B cell (primary cell): ENCODE data around the gene EIF1AD. TPM values are rescaled to one million over a fixed set of nuclear protein-coding genes. Genes with fewer than 3 reads are reported as not detected.

ENCODE experiments used
- ATAC-seq: fragments of 200-7000 bp; cut with Tn5 transposase; one replicate; pipeline ENCODE4 v1.10.0; 2021; ENCODE audit warnings: low read depth, mild to moderate bottlenecking, moderate number of reproducible peaks, moderate library complexity
- CTCF ChIA-PET: fragments of 350-600 bp; sonication (Branson Sonifier 250); formaldehyde crosslinking; loops from one replicate; lab custom pipeline; 2021; ENCODE audit warnings: antibody characterized with exemption, inconsistent platforms; lab: Charles Lee
- POLR2A ChIA-PET: fragments of 350-600 bp; sonication (Branson Sonifier 250); formaldehyde crosslinking; loops from one replicate; lab custom pipeline; 2021; ENCODE audit warnings: antibody characterized with exemption; lab: Charles Lee
- DNase-seq: peaks from one replicate; pipeline ENCODE4 v3.0.0; 2013
- H2AFZ ChIP-seq: 2 replicates; pipeline ENCODE4 v1.6.1; 2012; ENCODE audit warnings: mild to moderate bottlenecking, low read depth, low read length; ENCODE audit not compliant: insufficient read depth, poor library complexity, severe bottlenecking
- H3K27ac ChIP-seq, 2 donors: 1 replicate in 1 of 2; 2 replicates in 1 of 2; pipeline ENCODE4 v1.5.1; 2012 to 2013; ENCODE audit warnings: low read length in 2 of 2, mild to moderate bottlenecking in 2 of 2, moderate library complexity in 1 of 2
- H3K27me3 ChIP-seq, 4 experiments: fragments of 200-600 bp in 1 of 4; sonication (generic) in 1 of 4; replicated peaks in 1 of 4; 1 replicate in 2 of 4; 2 replicates in 2 of 4; pipeline versions ENCODE4 v1.6.1 to v1.7.0; 2013 to 2016; ENCODE audit warnings: low read length in 3 of 4, mild to moderate bottlenecking in 2 of 4, mixed read lengths in 1 of 4, moderate library complexity in 1 of 4; ENCODE audit not compliant: insufficient read depth in 4 of 4, control insufficient read depth in 3 of 4; ENCODE audit errors: control extremely low read depth in 1 of 4
- H3K36me3 ChIP-seq, 2 experiments: replicated peaks in 1 of 2; 1 replicate in 1 of 2; 2 replicates in 1 of 2; pipeline versions ENCODE4 v1.6.1 to v1.7.1; 2013; ENCODE audit warnings: low read length in 1 of 2; ENCODE audit not compliant: insufficient read depth in 2 of 2, control insufficient read depth in 1 of 2; ENCODE audit errors: control extremely low read depth in 1 of 2, extremely low read depth in 1 of 2
- H3K4me1 ChIP-seq, 2 donors: fragments of 200-600 bp in 1 of 2; sonication (generic) in 1 of 2; 1 replicate in 1 of 2; 2 replicates in 1 of 2; pipeline versions ENCODE4 v1.5.1 to v1.6.1; 2013 to 2017; ENCODE audit warnings: low read length in 2 of 2; ENCODE audit not compliant: control insufficient read depth in 2 of 2, insufficient read depth in 2 of 2
- H3K4me2 ChIP-seq: replicated peaks from 2 replicates; pipeline ENCODE3; 2012; ENCODE audit warnings: mild to moderate bottlenecking, low read depth, low read length; ENCODE audit not compliant: poor library complexity, severe bottlenecking
- H3K4me3 ChIP-seq, 5 experiments: fragments of 200-600 bp in 1 of 5; sonication (generic) in 1 of 5; 1 replicate in 3 of 5; 2 replicates in 2 of 5; pipeline versions ENCODE4 v1.5.1 to v1.7.0; 2011 to 2016; ENCODE audit warnings: low read length in 4 of 5, mild to moderate bottlenecking in 4 of 5, low read depth in 2 of 5, control low read depth in 1 of 5, moderate library complexity in 1 of 5; ENCODE audit not compliant: insufficient read depth in 1 of 5; ENCODE audit errors: control extremely low read depth in 1 of 5, extremely low read depth in 1 of 5
- H3K79me2 ChIP-seq: fragments of 200-600 bp; sonication (generic); one replicate; pipeline ENCODE4 v1.6.0; 2016; ENCODE audit warnings: low read length; ENCODE audit not compliant: control insufficient read depth, insufficient read depth
- H3K9ac ChIP-seq: fragments of 200-600 bp; sonication (generic); 2 replicates; pipeline ENCODE4 v1.6.1; 2017; ENCODE audit warnings: mild to moderate bottlenecking, low read length, moderate library complexity
- H3K9me3 ChIP-seq, 3 donors: one replicate each; pipeline versions ENCODE4 v1.6.1 to v1.7.1; 2013; ENCODE audit warnings: low read length in 2 of 3; ENCODE audit not compliant: control insufficient read depth in 2 of 3, insufficient read depth in 1 of 3; ENCODE audit errors: control extremely low read depth in 1 of 3
- H4K20me1 ChIP-seq: 2 replicates; pipeline ENCODE4 v1.6.0; 2012; ENCODE audit warnings: mild to moderate bottlenecking, low read length; ENCODE audit not compliant: insufficient read depth, control insufficient read depth, poor library complexity, severe bottlenecking
- H3K27ac Mint-ChIP-seq: one replicate; pipeline ENCODE4 v1.8.0; 2021; ENCODE audit warnings: mixed read lengths
- H3K27me3 Mint-ChIP-seq: one replicate; pipeline ENCODE4 v1.8.0; 2021; ENCODE audit warnings: mixed read lengths
- H3K4me1 Mint-ChIP-seq: one replicate; pipeline ENCODE4 v1.8.0; 2021; ENCODE audit warnings: mixed read lengths
- H3K4me3 Mint-ChIP-seq: one replicate; pipeline ENCODE4 v1.8.0; 2021; ENCODE audit warnings: mixed read lengths
- H3K9me3 Mint-ChIP-seq: one replicate; pipeline ENCODE4 v1.8.0; 2022; ENCODE audit warnings: mixed read lengths; ENCODE audit not compliant: insufficient read depth
- CTCF ChIP-seq: fragments of 200-600 bp; IDR thresholded peaks from one replicate; pipeline ENCODE4 v1.8.0; 2022; ENCODE audit warnings: antibody characterized with exemption, mild to moderate bottlenecking
- EZH2 ChIP-seq: IDR thresholded peaks from 2 replicates; pipeline ENCODE4 v1.6.1; 2012; ENCODE audit warnings: borderline replicate concordance, low read depth, mild to moderate bottlenecking, moderate library complexity, low read length; ENCODE audit not compliant: insufficient read depth, poor library complexity, severe bottlenecking
- WGBS: methylation state at CpG from one replicate; pipeline ENCODE4 v1.1.5; 2013; ENCODE audit warnings: missing lambda C conversion rate; ENCODE audit not compliant: insufficient coverage; 5-methylcytosine and 5-hydroxymethylcytosine counted together
- intact Hi-C: fragments of 100-400 bp; cut with micrococcal nuclease; formaldehyde crosslinking; loops from one replicate; pipeline ENCODE4 v1.10.0; 2022
- polyA plus RNA-seq: library from polyadenylated mRNA; depleted of rRNA; stranded (reverse); fragments of >200 nt; gene quantifications from 2 replicates; pipeline ENCODE4 v1.2.3, GENCODE V29; 2012
- total RNA-seq, 2 donors: library from RNA; stranded (reverse); fragments of 120-200 nt in 1 of 2; gene quantifications; 1 replicate in 1 of 2; 2 replicates in 1 of 2; pipeline versions ENCODE4 v1.2.3 to v1.2.4, GENCODE V29; 2013 to 2022

EIF1AD gene
- total and polyA plus RNA-seq, 2 donors (not counting 1 experiment from before 2014, with no cell fraction given): 56.9 to 65.2 TPM

- intact Hi-C loops: no loop called here
- CTCF ChIA-PET: no interaction called here
Observed at GRCh38 chr11:66017321-66017720, 15.4 kb upstream of the EIF1AD start.

GRCh38 chr11:66016793-66017177, 14.8 kb upstream of the EIF1AD start:
- no peak for DNase-seq
- 91% methylated on average over 10 of the region's 10 CpGs for WGBS
- intact Hi-C loops: no loop called here
- Histone ChIP-seq H3K27me3 (peaks cover 0 to 22% (median 7%) of the 10 kb centered on the region in 4 experiments), H3K79me2 (no peaks in the 10 kb centered on the region), H3K36me3 (no peaks in the 10 kb centered on the region), H3K4me2 (no peak overlapping the region), H3K4me3 (no peak overlapping the region), H3K27ac (no peak overlapping the region), H3K9me3 (peaks cover 0 to 9% (median 0%) of the 10 kb centered on the region in 3 donors), H3K9ac (no peak overlapping the region), H3K4me1 (peaks cover 5 to 11% of the 10 kb centered on the region in 2 donors), H4K20me1 (no peaks in the 10 kb centered on the region), H2AFZ (no peak overlapping the region)
- ChIA-PET CTCF (no interaction called here), POLR2A (no interaction called here)
- Mint-ChIP-seq H3K4me3 (no peak overlapping the region), H3K27me3 (peaks cover 3% of the 10 kb centered on the region), H3K4me1 (no peaks in the 10 kb centered on the region), H3K27ac (no peak overlapping the region), H3K9me3 (no peaks in the 10 kb centered on the region)
- TF ChIP-seq CTCF: no peak
- no peak for TF ChIP-seq EZH2
- no peak for ATAC-seq

More at GRCh38 chr11:66017321-66017720, 15.4 kb upstream of the EIF1AD start:
- Histone ChIP-seq H3K9ac (no peak overlapping the region), H3K4me3 (no peak overlapping the region), H3K9me3 (peaks cover 0 to 9% (median 0%) of the 10 kb centered on the region in 3 donors), H3K27me3 (peaks cover 0 to 17% (median 5%) of the 10 kb centered on the region in 4 experiments), H3K4me2 (no peak overlapping the region), H3K79me2 (no peaks in the 10 kb centered on the region), H3K27ac (no peak overlapping the region), H2AFZ (no peak overlapping the region), H4K20me1 (no peaks in the 10 kb centered on the region), H3K4me1 (peaks cover 1 to 7% of the 10 kb centered on the region in 2 donors), H3K36me3 (no peaks in the 10 kb centered on the region)
- H3K4me3 Mint-ChIP-seq: no peak overlapping the region
- POLR2A ChIA-PET: no interaction called here
- H3K9me3 Mint-ChIP-seq: no peaks in the 10 kb centered on the region
- no peak for DNase-seq
- no peak for ATAC-seq
- no peak overlapping the region for H3K27ac Mint-ChIP-seq
- WGBS: 95% methylated on average over 4 of the region's 4 CpGs
- TF ChIP-seq CTCF (no peak), EZH2 (no peak)
- peaks cover under 1% of the 10 kb centered on the region for H3K4me1 Mint-ChIP-seq
- H3K27me3 Mint-ChIP-seq: peaks cover 3% of the 10 kb centered on the region
